SK-N-MC (cell line): ENCODE measurements around the gene MTUS2.

Experiments
- EZH2 ChIP-seq: fragments of 200-600 bp; sonication (generic); IDR thresholded peaks from one replicate; pipeline ENCODE4 v1.6.1; 2017; ENCODE audit warnings: antibody characterized with exemption
- POLR2AphosphoS5 ChIP-seq: IDR thresholded peaks from 2 replicates; pipeline ENCODE4 v1.6.1; 2012; ENCODE audit warnings: mild to moderate bottlenecking, low read depth, low read length, borderline replicate concordance

DNA sequence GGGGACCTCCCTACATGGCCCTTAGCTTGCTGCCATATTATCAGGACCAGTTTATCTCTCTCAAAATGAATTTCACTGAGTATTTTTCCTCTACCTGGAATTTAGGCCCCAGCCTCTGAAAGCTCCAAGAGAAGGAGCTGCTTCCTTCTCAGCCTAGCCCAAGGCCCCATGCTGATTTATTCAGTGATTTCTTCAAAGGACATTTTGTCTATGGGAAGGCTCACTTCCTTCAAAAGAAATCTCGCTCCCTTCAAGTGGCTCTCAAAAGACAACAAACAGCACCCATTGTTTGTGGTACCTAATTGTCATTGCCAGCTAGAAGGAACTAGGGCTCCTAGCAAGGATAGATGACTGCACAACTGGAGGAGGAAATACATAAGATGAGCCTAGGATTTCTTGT lies 602.9 kb downstream of the MTUS2 start:
- TF ChIP-seq EZH2 (no peak), POLR2AphosphoS5 (no peak)
